HUDEP-2 (cell line): Measurements from ENCODE around the gene BCL10.

ENCODE experiments used
- DNase-seq, 76 experiments: peaks; one replicate each; lab custom pipeline; 2025; ENCODE audit not compliant: unreplicated experiment in 76 of 76; lab: John Stamatoyannopoulos, UW

BCL10 gene

GRCh38 chr1:85276215-85276977 is at the start of gene BCL10:
Gene BCL10 (minus strand): TSS chr1:85276632. CDS start chr1:85276352, 280 bp downstream.
- peak; percentile 9 to 98 (median 94) for DNase-seq

- DNase-seq = no peak
Measured at GRCh38 chr1:85325920-85326319, 49.5 kb upstream of the BCL10 start.

- DNase-seq = no peak
Measured at GRCh38 chr1:85323770-85324169, 47.3 kb upstream of the BCL10 start.

- DNase-seq = no peak
Measured at GRCh38 chr1:85322655-85323054, 46.2 kb upstream of the BCL10 start.

GRCh38 chr1:85321237-85321964 is 45.0 kb upstream of the BCL10 start:
- no peak for DNase-seq

- DNase-seq = no peak
Measured at GRCh38 chr1:85320371-85321131, 44.1 kb upstream of the BCL10 start.

GRCh38 chr1:85319931-85320330 is 43.5 kb upstream of the BCL10 start:
- no peak for DNase-seq

- DNase-seq = no peak
Measured at GRCh38 chr1:85319491-85319890, 43.1 kb upstream of the BCL10 start.

- DNase-seq = no peak
Measured at GRCh38 chr1:85318217-85318616, 41.8 kb upstream of the BCL10 start.

- DNase-seq = no peak
Measured at GRCh38 chr1:85317560-85317959, 41.1 kb upstream of the BCL10 start.

GRCh38 chr1:85316321-85316720 is 39.9 kb upstream of the BCL10 start:
- no peak for DNase-seq

GRCh38 chr1:85315789-85316188 is 39.4 kb upstream of the BCL10 start:
- DNase-seq = no peak

GRCh38 chr1:85314726-85315125 is 38.3 kb upstream of the BCL10 start:
- DNase-seq = no peak

GRCh38 chr1:85313888-85314696 is 37.7 kb upstream of the BCL10 start:
- no peak for DNase-seq

- no peak for DNase-seq
Measured at GRCh38 chr1:85311818-85312217, 35.4 kb upstream of the BCL10 start.

GRCh38 chr1:85308833-85309350 is 32.5 kb upstream of the BCL10 start:
- DNase-seq = no peak

GRCh38 chr1:85307987-85308832 is 31.8 kb upstream of the BCL10 start:
- DNase-seq = peak in 45 of 76 experiments; percentile 1 to 49 (median 19)

GRCh38 chr1:85306236-85306635 is 29.8 kb upstream of the BCL10 start:
- DNase-seq = no peak

- no peak for DNase-seq
Measured at GRCh38 chr1:85303440-85304162, 27.2 kb upstream of the BCL10 start.
